Mesothelial cell of epicardium (in vitro differentiated cells): Measurements from ENCODE around the gene SLC5A8. TPM values are rescaled to one million over a fixed set of nuclear protein-coding genes. Genes with fewer than 3 reads are reported as not detected.
A peak's percentile ranks its signal among the peaks of the same experiment; 100 is the strongest.

Source experiments
- DNase-seq, 2 experiments: peaks; one replicate each; pipeline ENCODE4 v3.0.0; 2021; ENCODE audit warnings: low spot score in 2 of 2; ENCODE audit not compliant: unreplicated experiment in 2 of 2
- H3K27ac Mint-ChIP-seq: 2 replicates; pipeline ENCODE4 v1.8.0; 2021; ENCODE audit warnings: mixed read lengths
- H3K27me3 Mint-ChIP-seq: 2 replicates; pipeline ENCODE4 v1.8.0; 2021; ENCODE audit warnings: low read depth, mixed read lengths
- H3K36me3 Mint-ChIP-seq: 2 replicates; pipeline ENCODE4 v1.8.0; 2021; ENCODE audit warnings: mixed read lengths
- H3K4me1 Mint-ChIP-seq: 2 replicates; pipeline ENCODE4 v1.8.0; 2021; ENCODE audit warnings: mixed read lengths
- H3K4me3 Mint-ChIP-seq: 2 replicates; pipeline ENCODE4 v1.8.0; 2021; ENCODE audit warnings: mild to moderate bottlenecking, moderate library complexity, mixed read lengths
- H3K9me3 Mint-ChIP-seq: 2 replicates; pipeline ENCODE4 v1.8.0; 2021; ENCODE audit warnings: mixed read lengths
- total RNA-seq: library from RNA; stranded (reverse); gene quantifications from 3 replicates; pipeline ENCODE4 v1.2.1, GENCODE V29; 2021
- TF ChIP-seq, protein P1 (sequence below): fragments of 200-600 bp; sonication (generic); IDR thresholded peaks from one replicate; pipeline ENCODE4 v1.5.0; 2021; ENCODE audit warnings: antibody characterized with exemption; ENCODE audit not compliant: unreplicated experiment

Gene SLC5A8
- total RNA-seq: not detected in 3 replicates

DNA sequence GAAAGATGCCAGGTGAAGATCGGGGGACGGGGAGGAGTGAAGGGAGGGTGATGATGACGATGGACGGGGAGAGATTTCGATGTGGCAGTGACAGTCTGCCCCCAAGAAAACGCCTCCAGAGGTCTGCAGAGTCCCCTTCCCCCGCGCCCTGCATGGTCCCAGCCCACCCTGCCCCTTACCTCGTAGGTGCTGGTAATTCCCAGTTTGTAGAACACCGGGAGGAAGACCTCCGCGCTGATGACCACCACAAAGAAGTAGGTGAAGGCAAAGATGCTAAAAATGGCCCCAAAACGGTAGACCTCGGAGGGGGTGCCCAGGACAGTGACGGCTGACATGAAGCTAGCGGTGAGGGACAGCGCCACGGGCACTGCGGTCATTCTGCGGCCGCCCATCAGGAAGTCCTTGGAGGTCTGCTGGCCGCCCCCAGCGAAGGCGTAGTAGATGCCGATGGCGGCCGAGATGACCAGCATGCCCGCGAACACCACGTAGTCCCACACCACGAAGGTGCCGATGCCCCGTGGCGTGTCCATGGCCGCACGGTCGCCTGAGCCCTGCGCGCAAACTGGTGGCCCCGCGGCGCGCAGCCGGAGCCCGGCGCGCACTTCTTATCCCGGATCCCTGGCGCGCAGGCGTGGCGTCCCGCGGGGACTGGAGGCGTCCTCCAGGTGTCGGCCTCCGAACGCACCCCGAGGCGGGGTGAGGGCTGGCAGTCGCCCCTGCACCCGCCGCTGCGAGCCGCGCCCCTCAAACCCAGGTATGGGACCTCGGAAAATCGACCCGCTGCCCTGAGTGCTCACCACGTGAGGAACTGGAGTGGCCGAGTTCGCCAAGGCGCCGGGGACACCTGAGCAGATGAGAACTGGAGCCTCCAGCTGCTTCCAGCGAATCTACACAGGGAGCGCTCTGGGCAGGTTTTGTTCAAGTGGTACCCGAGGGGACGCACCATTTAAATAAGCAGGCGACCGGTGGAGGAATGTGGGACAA is at the start of gene SLC5A8:
SLC5A8 (minus strand) TSS at position 920 of the 984 bp plus-strand sequence; CDS start at position 530, 390 bp downstream.
- H3K4me1 Mint-ChIP-seq: peaks cover 4% of the 10 kb centered on the region
- no peak for DNase-seq
- TF ChIP-seq, protein P1, sequence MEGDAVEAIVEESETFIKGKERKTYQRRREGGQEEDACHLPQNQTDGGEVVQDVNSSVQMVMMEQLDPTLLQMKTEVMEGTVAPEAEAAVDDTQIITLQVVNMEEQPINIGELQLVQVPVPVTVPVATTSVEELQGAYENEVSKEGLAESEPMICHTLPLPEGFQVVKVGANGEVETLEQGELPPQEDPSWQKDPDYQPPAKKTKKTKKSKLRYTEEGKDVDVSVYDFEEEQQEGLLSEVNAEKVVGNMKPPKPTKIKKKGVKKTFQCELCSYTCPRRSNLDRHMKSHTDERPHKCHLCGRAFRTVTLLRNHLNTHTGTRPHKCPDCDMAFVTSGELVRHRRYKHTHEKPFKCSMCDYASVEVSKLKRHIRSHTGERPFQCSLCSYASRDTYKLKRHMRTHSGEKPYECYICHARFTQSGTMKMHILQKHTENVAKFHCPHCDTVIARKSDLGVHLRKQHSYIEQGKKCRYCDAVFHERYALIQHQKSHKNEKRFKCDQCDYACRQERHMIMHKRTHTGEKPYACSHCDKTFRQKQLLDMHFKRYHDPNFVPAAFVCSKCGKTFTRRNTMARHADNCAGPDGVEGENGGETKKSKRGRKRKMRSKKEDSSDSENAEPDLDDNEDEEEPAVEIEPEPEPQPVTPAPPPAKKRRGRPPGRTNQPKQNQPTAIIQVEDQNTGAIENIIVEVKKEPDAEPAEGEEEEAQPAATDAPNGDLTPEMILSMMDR: no peak
- peaks cover 6% of the 10 kb centered on the region for H3K9me3 Mint-ChIP-seq
- no peaks in the 10 kb centered on the region for H3K36me3 Mint-ChIP-seq
- peaks cover 59% of the 10 kb centered on the region for H3K27me3 Mint-ChIP-seq
- peak within 1 kb of the TSS; percentile 14 for H3K4me3 Mint-ChIP-seq
- no peak within 1 kb of the TSS for H3K27ac Mint-ChIP-seq

GRCh38 chr12:101257357-101257756 is 47.3 kb upstream of the SLC5A8 start:
- Mint-ChIP-seq H3K4me1 (no peaks in the 10 kb centered on the region), H3K27ac (no peak overlapping the region), H3K4me3 (no peak overlapping the region), H3K27me3 (peaks cover 6% of the 10 kb centered on the region), H3K9me3 (peaks cover 8% of the 10 kb centered on the region), H3K36me3 (no peaks in the 10 kb centered on the region)
- TF ChIP-seq, protein P1: no peak
- DNase-seq: no peak

DNA sequence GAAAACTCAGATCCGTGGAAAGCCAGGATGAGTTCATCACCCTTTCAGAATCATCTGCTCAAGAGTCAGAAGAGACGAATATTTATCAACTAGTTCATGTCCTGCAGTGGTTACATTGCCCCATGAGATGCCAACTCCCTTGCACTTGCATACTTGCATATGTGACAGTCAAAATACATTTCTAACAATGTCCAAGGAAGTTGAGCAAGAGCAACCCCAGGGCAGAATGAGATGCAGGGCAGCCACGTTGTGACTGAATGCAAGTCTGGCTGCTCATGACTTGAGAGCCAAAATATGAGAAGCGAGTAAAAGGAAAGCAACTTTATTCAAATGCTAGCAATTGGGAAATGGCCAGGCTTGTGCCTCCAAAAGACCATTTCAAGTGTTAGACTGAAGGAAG is 46.2 kb upstream of the SLC5A8 start:
- Mint-ChIP-seq H3K4me1 (no peaks in the 10 kb centered on the region), H3K36me3 (no peaks in the 10 kb centered on the region), H3K4me3 (no peak overlapping the region), H3K9me3 (peaks cover 8% of the 10 kb centered on the region), H3K27me3 (peaks cover 6% of the 10 kb centered on the region), H3K27ac (no peak overlapping the region)
- DNase-seq: no peak
- TF ChIP-seq, protein P1: no peak

GRCh38 chr12:101243616-101244015 is 33.6 kb upstream of the SLC5A8 start:
- Mint-ChIP-seq H3K27me3 (no peaks in the 10 kb centered on the region), H3K4me1 (no peaks in the 10 kb centered on the region), H3K4me3 (no peak overlapping the region), H3K9me3 (no peaks in the 10 kb centered on the region), H3K27ac (no peak overlapping the region), H3K36me3 (no peaks in the 10 kb centered on the region)
- no peak for DNase-seq
- TF ChIP-seq, protein P1: no peak

DNA sequence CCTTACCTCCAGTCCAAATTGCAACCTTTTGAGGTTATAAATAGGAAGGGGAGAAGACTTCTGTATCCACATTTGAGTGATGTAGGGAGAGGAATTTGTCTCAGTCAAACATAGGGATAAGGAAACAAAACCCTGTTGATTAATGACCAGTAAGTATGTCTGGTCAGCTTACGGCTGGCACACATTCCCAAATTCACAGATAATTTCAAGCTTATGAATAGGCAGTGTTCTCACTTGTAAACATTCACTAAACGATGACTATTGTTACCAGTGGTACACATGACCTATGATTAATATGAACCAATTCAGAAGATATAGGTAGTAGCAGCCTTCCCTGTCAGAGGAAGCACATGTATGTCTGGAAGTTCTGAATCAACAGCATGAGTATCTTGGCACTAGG is 33.0 kb upstream of the SLC5A8 start:
- H3K4me1 Mint-ChIP-seq: no peaks in the 10 kb centered on the region
- TF ChIP-seq, protein P1: no peak
- no peaks in the 10 kb centered on the region for H3K9me3 Mint-ChIP-seq
- no peak overlapping the region for H3K27ac Mint-ChIP-seq
- no peak for DNase-seq
- H3K27me3 Mint-ChIP-seq: no peaks in the 10 kb centered on the region
- H3K36me3 Mint-ChIP-seq: no peaks in the 10 kb centered on the region
- no peak overlapping the region for H3K4me3 Mint-ChIP-seq
